Stimulated activated CD8-positive, alpha-beta memory T cell treated with anti-CD3 and anti-CD28 coated beads, Interleukin-7, amount 100 ng/mL, for 24 hours (primary cell): ENCODE data around the gene ZG16.
"Not testable (repeated sequence)": the region's sequence is repeated elsewhere in the genome, so short reads cannot be mapped to it uniquely, and the experiment has no call there.

Experiments used
- DNase-seq: peaks from one replicate; pipeline ENCODE4 v3.0.0-alpha.2; 2020; ENCODE audit warnings: low read depth

The ZG16 gene

GRCh38 chr16:29787155-29787554, 9.1 kb downstream of the ZG16 start:
- DNase-seq, result not testable (repeated sequence)

- no peak for DNase-seq
Observed at GRCh38 chr16:29789775-29790182, 11.7 kb downstream of the ZG16 start.

- DNase-seq, result peak; percentile 100
Observed at GRCh38 chr16:29790183-29790948, 12.3 kb downstream of the ZG16 start, which contains the start of gene KIF22. Gene KIF22 (plus strand): TSS chr16:29790751. CDS start chr16:29790760, 9 bp downstream.

- no peak for DNase-seq
Observed at GRCh38 chr16:29790949-29791844, 13.1 kb downstream of the ZG16 start.

- no peak for DNase-seq
Observed at GRCh38 chr16:29791845-29792807, 14.1 kb downstream of the ZG16 start.

- DNase-seq, result not testable (repeated sequence)
Observed at GRCh38 chr16:29793153-29793552, 15.1 kb downstream of the ZG16 start.

- no peak for DNase-seq
Observed at GRCh38 chr16:29794231-29794710, 16.2 kb downstream of the ZG16 start.

- no peak for DNase-seq
Observed at GRCh38 chr16:29802416-29802935, 24.4 kb downstream of the ZG16 start.

GRCh38 chr16:29804020-29804419, 26.0 kb downstream of the ZG16 start:
- no peak for DNase-seq

GRCh38 chr16:29804455-29805231, 26.6 kb downstream of the ZG16 start:
- DNase-seq, result no peak

- DNase-seq, result peak; percentile 92
Observed at GRCh38 chr16:29805232-29806098, 27.4 kb downstream of the ZG16 start.

GRCh38 chr16:29806099-29806579, 28.1 kb downstream of the ZG16 start, which contains the start of gene MAZ:
Gene MAZ (plus strand): TSS chr16:29806529. CDS start chr16:29806702, 173 bp downstream.
- no peak for DNase-seq

GRCh38 chr16:29806641-29807425, 28.8 kb downstream of the ZG16 start:
- DNase-seq, result no peak

GRCh38 chr16:29807426-29808218, 29.6 kb downstream of the ZG16 start:
- peak; percentile 65 for DNase-seq

GRCh38 chr16:29808219-29808900, 30.3 kb downstream of the ZG16 start:
- DNase-seq, result no peak

GRCh38 chr16:29809031-29809747, 31.1 kb downstream of the ZG16 start:
- DNase-seq, result no peak
